ENCODE measurements around the gene EDAR. TPM values are rescaled to one million over a fixed set of nuclear protein-coding genes. Genes with fewer than 3 reads are reported as not detected.

Gene EDAR
- total RNA-seq, 2 experiments from 2014 or later: not detected

DNA sequence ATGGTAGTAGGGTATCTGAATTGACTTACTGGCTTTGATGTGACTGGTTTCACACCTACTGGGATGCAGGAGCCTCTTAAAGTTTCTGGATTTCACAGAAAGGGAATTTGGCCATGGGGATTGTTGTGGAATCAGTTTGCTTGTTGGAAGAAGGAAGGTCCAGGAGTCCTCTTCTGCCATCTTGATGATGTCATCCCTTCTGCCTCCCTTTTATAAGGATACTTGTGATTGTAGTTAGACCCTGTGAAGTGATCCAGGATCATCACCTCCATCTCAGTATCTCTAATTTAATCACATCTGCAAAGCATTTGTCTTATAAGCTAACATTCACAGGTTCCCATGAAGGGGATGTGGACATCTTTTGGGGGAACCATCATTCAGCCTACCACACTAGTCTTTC, 123.0 kb downstream of the EDAR start:
- H3K27me3 Mint-ChIP-seq: no peaks in the 10 kb centered on the region

DNA sequence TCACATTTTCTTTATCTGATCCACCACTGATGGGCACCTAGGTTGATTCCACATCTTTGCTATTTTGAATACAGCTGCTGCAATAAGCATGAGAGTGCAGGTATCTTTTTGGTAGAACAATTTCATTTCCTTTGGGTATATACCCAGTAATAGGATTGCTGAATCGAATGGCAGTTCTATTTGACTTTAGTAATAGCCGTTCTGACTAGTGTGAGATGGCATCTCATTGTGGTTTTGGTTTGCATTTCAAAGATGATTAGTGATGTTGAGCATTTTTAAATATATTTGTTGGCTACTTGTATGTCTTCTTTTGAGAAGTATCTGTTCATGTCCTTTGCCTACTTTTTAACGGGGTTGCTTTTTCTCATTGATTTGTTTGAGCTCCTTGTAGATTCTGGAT, 130.1 kb downstream of the EDAR start:
- H3K4me1 Mint-ChIP-seq: no peaks in the 10 kb centered on the region
- CTCF ChIA-PET: interaction anchor here (0.7 kb wide), 1 partner anchor 651 kb away, joined by 3 read pairs; no protein-coding TSS in a partner anchor
- H3K4me3 Mint-ChIP-seq: no peak overlapping the region
- DNase-seq: no peak
- H3K9me3 Mint-ChIP-seq (ENCODE audit: low read depth): no peaks in the 10 kb centered on the region
- ATAC-seq: no peak
- H3K27ac Mint-ChIP-seq: no peak overlapping the region
- H3K27me3 Mint-ChIP-seq: no peaks in the 10 kb centered on the region
- H3K36me3 Mint-ChIP-seq: peaks cover 26% of the 10 kb centered on the region

More for the DNA sequence above, 123.0 kb downstream of the EDAR start:
- Mint-ChIP-seq H3K9me3 (ENCODE audit: low read depth) (peaks cover 14% of the 10 kb centered on the region), H3K4me3 (no peak overlapping the region), H3K27ac (no peak overlapping the region), H3K36me3 (peaks cover 52% of the 10 kb centered on the region), H3K4me1 (peaks cover 6% of the 10 kb centered on the region)
- CTCF ChIA-PET: no interaction called here
- DNase-seq: no peak
- no peak for ATAC-seq

DNA sequence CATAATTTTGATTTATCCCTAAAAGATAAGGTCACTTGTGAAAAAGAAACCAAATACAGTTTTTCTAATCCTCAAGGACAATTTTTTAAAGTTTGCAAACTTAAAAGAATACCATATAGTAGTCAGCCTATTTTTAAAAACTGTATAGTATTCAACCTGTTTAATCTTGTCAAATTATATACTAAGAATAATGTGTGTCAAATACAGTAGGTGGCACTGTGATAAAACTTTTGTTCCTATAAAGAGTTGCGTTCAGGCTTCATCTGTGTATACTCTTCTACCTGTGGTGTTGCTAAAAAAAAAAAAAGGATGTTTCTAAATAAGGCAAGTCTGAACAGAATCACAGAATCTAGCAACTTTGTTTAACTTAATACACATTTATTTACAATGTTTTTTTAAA, 133.8 kb downstream of the EDAR start:
- ATAC-seq: no peak
- Mint-ChIP-seq H3K4me1 (no peaks in the 10 kb centered on the region), H3K36me3 (peaks cover 28% of the 10 kb centered on the region), H3K4me3 (no peak overlapping the region), H3K27me3 (no peaks in the 10 kb centered on the region), H3K9me3 (ENCODE audit: low read depth) (no peaks in the 10 kb centered on the region), H3K27ac (no peak overlapping the region)
- DNase-seq: no peak
- CTCF ChIA-PET: no interaction called here

DNA sequence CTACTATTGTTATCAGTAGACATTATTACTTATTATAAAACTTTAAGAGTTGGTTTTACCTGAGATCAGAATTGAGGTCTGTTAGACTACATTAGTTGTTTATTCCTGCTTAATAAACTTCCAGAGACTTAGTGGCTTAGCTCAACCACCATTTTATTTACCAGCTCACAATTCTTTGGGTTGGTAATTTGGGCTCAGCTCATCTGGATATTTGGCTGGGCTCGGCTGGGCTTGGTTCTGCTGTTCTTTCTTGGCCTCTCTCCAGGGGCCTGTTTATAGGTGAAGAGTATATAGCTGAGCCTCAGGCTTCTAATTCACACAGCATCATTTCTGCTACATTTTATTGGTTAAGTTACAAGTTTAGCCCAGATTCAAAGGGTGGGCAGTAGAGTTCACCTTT, 134.5 kb downstream of the EDAR start:
- Mint-ChIP-seq H3K36me3 (peaks cover 27% of the 10 kb centered on the region), H3K4me3 (no peak overlapping the region), H3K4me1 (no peaks in the 10 kb centered on the region), H3K9me3 (ENCODE audit: low read depth) (no peaks in the 10 kb centered on the region), H3K27me3 (no peaks in the 10 kb centered on the region), H3K27ac (no peak overlapping the region)
- CTCF ChIA-PET: interaction anchor here (1.0 kb wide), 1 partner anchor 10 kb away, joined by 4 read pairs; no protein-coding TSS in a partner anchor
- DNase-seq: no peak
- no peak for ATAC-seq

DNA sequence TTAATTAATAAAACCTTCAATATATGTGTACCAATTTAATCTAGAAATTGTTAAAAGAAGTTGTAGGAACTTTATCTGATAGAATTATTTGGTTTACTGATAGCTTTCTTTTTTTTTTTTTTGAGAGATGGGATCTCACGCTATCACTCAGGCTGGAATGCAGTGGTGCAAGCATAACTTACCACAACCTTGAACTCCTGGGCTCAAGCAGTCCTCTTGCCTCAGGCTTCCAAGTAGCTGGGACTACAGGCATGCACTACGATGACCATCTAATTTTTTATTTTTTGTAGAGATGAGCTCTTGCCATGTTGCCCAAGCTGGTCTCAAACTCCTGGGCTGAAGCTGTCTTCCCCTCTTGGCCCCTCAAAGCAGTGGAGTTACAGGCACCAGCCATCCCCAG, 135.6 kb downstream of the EDAR start:
- no peaks in the 10 kb centered on the region for H3K9me3 Mint-ChIP-seq (ENCODE audit: low read depth)
- ATAC-seq: no peak
- H3K36me3 Mint-ChIP-seq: peaks cover 22% of the 10 kb centered on the region
- no peak overlapping the region for H3K4me3 Mint-ChIP-seq
- no peaks in the 10 kb centered on the region for H3K4me1 Mint-ChIP-seq
- no peaks in the 10 kb centered on the region for H3K27me3 Mint-ChIP-seq
- no peak for DNase-seq
- CTCF ChIA-PET: no interaction called here
- H3K27ac Mint-ChIP-seq: no peak overlapping the region

DNA sequence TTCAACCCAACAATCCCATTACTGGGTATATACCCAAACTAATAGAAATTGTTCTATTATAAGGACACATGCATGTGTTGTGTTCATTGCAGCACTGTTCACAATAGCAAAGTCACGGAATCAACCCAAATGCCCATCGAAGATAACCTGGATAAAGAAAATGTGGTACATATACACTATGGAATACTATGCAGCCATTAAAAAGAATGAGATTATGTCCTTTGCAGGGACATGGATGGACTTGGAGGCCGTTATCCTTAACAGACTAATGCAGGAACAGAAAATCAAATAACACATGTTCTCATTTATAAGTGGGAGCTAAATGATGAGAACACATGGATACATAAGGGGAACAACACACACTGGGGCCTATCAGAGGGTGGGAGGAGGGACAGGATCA, 136.6 kb downstream of the EDAR start:
- H3K27me3 Mint-ChIP-seq: no peaks in the 10 kb centered on the region
- CTCF ChIA-PET: no interaction called here
- no peak for ATAC-seq
- no peak overlapping the region for H3K4me3 Mint-ChIP-seq
- no peaks in the 10 kb centered on the region for H3K4me1 Mint-ChIP-seq
- no peak overlapping the region for H3K27ac Mint-ChIP-seq
- DNase-seq: no peak
- peaks cover 20% of the 10 kb centered on the region for H3K36me3 Mint-ChIP-seq
- no peaks in the 10 kb centered on the region for H3K9me3 Mint-ChIP-seq (ENCODE audit: low read depth)

DNA sequence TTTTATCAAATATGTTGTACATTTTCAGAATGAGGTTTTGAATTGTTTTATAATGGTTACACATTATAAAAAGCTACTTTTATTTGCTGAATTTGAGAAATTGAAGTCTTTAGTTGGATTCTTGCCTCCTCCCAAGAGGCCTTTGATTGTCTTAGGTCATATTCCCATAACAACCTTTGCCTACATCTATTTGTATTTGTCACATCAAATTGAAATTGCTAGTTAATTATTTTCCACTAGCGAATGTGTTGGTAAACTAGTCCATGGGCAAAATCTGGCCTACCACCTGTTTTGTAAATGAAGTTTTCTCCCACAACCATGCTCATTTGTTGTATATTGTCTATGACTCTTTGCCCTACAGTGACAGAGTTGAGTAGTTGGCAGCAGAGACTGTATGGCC, 142.0 kb downstream of the EDAR start:
- CTCF ChIA-PET: no interaction called here

DNA sequence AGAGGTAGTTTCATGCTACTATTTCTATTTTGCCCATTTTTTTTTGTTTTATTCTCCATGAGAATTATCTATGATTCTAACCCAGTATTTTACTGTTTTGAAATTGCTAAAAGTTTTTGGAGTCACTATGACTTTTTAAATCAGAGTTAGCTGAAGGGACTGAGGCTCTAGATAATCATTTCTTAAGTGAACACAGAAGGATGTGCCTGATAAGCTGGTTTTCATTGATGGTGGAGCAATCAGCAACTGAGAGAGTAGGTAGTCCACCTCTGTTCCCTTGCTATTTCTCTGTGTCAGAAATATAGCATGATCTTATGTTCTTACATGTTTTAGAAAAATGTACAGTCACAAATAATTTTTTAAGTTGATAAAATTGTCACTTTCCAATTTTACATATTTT, 143.1 kb downstream of the EDAR start:
- Mint-ChIP-seq H3K9me3 (ENCODE audit: low read depth) (peaks cover 3% of the 10 kb centered on the region), H3K4me3 (no peak overlapping the region), H3K27ac (no peak overlapping the region), H3K36me3 (peaks cover 36% of the 10 kb centered on the region), H3K4me1 (no peaks in the 10 kb centered on the region), H3K27me3 (no peaks in the 10 kb centered on the region)
- CTCF ChIA-PET: no interaction called here
- ATAC-seq (no peak), DNase-seq (no peak)

More for the DNA sequence above, 142.0 kb downstream of the EDAR start:
- H3K4me1 Mint-ChIP-seq: no peaks in the 10 kb centered on the region
- H3K9me3 Mint-ChIP-seq (ENCODE audit: low read depth): no peaks in the 10 kb centered on the region
- ATAC-seq (no peak), DNase-seq (no peak)
- no peak overlapping the region for H3K27ac Mint-ChIP-seq
- H3K27me3 Mint-ChIP-seq: no peaks in the 10 kb centered on the region
- H3K4me3 Mint-ChIP-seq: no peak overlapping the region
- peaks cover 34% of the 10 kb centered on the region for H3K36me3 Mint-ChIP-seq

Other genes starting within 250 kb of the EDAR start
- gene CCDC138, start 202.4 kb downstream of the EDAR start, total RNA-seq: 10 to 100 TPM in 1 of 2 experiments, 1 to 10 TPM in 1; 10.0 to 10.2 TPM
- under 1 TPM; 0.05 to 0.06 TPM for gene SH3RF3, start 140.0 kb upstream of the EDAR start, total RNA-seq